22Rv1 (cell line): Measurements from ENCODE around the gene SWT1.

Source experiments
- CTCF ChIP-seq: fragments of 450-650 bp; IDR thresholded peaks from 2 replicates; pipeline ENCODE4 v1.5.1; 2017; ENCODE audit warnings: mild to moderate bottlenecking
- ZFX ChIP-seq: fragments of 450-650 bp; IDR thresholded peaks from 2 replicates; pipeline ENCODE4 v1.6.1; 2017; ENCODE audit warnings: antibody characterized with exemption, borderline replicate concordance

DNA sequence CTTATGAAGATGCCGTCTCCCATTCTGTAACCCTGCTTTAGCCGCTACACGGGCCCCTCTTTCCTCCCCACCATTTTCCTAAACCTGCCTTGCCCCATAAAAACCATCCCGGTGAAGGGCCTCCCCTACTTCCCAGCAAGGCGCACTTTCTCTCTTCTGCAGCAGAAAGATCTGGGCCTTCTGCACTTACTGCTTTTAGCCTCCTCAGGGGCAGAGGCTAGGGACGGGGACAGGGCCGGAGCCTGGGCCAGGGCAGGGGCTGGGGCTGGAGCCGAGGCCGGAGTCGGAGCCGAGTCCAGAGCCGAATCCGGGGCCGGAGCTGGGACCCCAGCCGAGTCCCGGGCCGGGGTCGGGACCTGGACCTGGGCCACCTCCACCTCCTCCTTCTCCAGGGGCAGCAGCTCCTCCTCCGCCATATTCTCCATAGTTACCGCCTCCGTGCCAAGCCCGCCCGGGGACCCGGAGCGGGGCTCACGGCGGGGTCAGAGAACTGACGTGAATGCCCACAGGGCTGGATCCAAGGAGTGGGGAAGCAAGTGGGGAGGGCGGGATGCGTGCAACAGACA lies 596 bp upstream of the SWT1 start:
- no peak for TF ChIP-seq CTCF
- TF ChIP-seq ZFX = 0 out of 2 replicates have a peak, but pooled peaks have one; percentile 50
